Calu3 (cell line): ENCODE results near the gene VWF. TPM values are rescaled to one million over a fixed set of nuclear protein-coding genes. Genes with fewer than 3 reads are reported as not detected.

ENCODE experiments used
- BruUV-seq: library from RNA; stranded (reverse); fragments of 400-500 nt; replicated peaks from 2 replicates; lab custom pipeline; 2021; lab: Mats Ljungman, UMichigan
- CTCF ChIA-PET: fragments of 300-600 bp; sonication (Branson Sonifier 250); formaldehyde crosslinking; loops from one replicate; lab custom pipeline; 2022; ENCODE audit warnings: antibody characterized with exemption; lab: Charles Lee
- DNase-seq: peaks from one replicate; pipeline ENCODE4 v3.0.0; 2022
- H3K27ac Mint-ChIP-seq: one replicate; pipeline ENCODE4 v1.8.0; 2022; ENCODE audit warnings: mixed read lengths; ENCODE audit not compliant: unreplicated experiment
- H3K27me3 Mint-ChIP-seq: one replicate; pipeline ENCODE4 v1.8.0; 2022; ENCODE audit warnings: mixed read lengths; ENCODE audit not compliant: unreplicated experiment
- H3K36me3 Mint-ChIP-seq: one replicate; pipeline ENCODE4 v1.8.0; 2022; ENCODE audit warnings: mild to moderate bottlenecking, moderate library complexity, mixed read lengths; ENCODE audit not compliant: insufficient read depth, unreplicated experiment
- H3K4me1 Mint-ChIP-seq: one replicate; pipeline ENCODE4 v1.8.0; 2022; ENCODE audit warnings: mild to moderate bottlenecking, low read depth, mixed read lengths; ENCODE audit not compliant: unreplicated experiment
- H3K4me3 Mint-ChIP-seq: one replicate; pipeline ENCODE4 v1.8.0; 2022; ENCODE audit warnings: mild to moderate bottlenecking, low read depth, moderate library complexity, mixed read lengths; ENCODE audit not compliant: unreplicated experiment
- H3K9me3 Mint-ChIP-seq: one replicate; pipeline ENCODE4 v1.8.0; 2022; ENCODE audit warnings: low read depth, mixed read lengths; ENCODE audit not compliant: unreplicated experiment
- intact Hi-C: fragments of 100-400 bp; cut with micrococcal nuclease; formaldehyde crosslinking; loops from one replicate; pipeline ENCODE4 v1.10.0; 2022; ENCODE audit not compliant: unreplicated experiment
- total RNA-seq: library from RNA; stranded (reverse); gene quantifications from 2 replicates; pipeline ENCODE4 v1.2.3, GENCODE V29; 2022
- TF ChIP-seq, protein P1 (sequence below): fragments of 200-600 bp; IDR thresholded peaks from one replicate; pipeline ENCODE4 v1.8.0; 2022; ENCODE audit warnings: antibody characterized with exemption; ENCODE audit not compliant: unreplicated experiment

Gene VWF
- total RNA-seq, 1 experiment from 2014 or later, result not detected

DNA sequence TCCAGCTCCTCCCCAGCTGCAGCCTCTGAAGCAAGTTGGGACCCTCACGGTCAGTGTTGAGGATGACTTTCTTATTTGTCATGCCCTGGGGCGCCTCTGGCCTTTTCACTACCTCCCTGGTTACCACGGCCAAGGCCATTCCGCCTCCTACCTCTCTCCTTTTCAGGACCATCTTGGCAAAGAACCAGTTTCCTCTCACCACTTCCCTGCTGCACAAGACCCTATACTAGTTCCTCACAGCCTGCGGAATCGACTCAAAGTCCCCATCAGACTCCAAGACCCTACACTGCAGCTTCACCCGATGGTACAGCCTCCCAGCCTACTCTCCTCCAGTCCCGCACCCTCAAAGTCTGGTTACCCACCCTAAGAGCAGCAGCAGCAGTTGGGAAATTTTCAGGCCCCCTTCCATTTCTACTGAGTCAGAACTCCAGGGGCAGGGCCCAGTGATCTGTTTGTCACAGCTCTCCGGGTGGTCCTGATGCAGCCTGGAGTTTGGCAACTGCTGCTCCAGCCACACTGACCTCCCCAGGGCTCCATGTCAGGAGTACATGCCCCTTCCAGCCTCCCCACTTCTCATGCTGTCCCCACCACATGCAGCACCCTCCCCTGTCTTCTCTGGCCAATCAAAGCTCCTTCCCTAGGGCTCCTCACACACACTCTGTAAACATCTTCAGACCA lies 5.4 kb downstream of the VWF start:
- CTCF ChIA-PET, result no interaction called here
- Mint-ChIP-seq H3K9me3 (no peaks in the 10 kb centered on the region), H3K4me1 (no peaks in the 10 kb centered on the region), H3K36me3 (no peaks in the 10 kb centered on the region), H3K27me3 (peaks cover 45% of the 10 kb centered on the region), H3K4me3 (no peak overlapping the region), H3K27ac (no peak overlapping the region)
- no TSS peak for BruUV-seq
- intact Hi-C loops, result no loop called here
- DNase-seq, result no peak
- TF ChIP-seq, protein P1, sequence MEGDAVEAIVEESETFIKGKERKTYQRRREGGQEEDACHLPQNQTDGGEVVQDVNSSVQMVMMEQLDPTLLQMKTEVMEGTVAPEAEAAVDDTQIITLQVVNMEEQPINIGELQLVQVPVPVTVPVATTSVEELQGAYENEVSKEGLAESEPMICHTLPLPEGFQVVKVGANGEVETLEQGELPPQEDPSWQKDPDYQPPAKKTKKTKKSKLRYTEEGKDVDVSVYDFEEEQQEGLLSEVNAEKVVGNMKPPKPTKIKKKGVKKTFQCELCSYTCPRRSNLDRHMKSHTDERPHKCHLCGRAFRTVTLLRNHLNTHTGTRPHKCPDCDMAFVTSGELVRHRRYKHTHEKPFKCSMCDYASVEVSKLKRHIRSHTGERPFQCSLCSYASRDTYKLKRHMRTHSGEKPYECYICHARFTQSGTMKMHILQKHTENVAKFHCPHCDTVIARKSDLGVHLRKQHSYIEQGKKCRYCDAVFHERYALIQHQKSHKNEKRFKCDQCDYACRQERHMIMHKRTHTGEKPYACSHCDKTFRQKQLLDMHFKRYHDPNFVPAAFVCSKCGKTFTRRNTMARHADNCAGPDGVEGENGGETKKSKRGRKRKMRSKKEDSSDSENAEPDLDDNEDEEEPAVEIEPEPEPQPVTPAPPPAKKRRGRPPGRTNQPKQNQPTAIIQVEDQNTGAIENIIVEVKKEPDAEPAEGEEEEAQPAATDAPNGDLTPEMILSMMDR, result no peak

DNA sequence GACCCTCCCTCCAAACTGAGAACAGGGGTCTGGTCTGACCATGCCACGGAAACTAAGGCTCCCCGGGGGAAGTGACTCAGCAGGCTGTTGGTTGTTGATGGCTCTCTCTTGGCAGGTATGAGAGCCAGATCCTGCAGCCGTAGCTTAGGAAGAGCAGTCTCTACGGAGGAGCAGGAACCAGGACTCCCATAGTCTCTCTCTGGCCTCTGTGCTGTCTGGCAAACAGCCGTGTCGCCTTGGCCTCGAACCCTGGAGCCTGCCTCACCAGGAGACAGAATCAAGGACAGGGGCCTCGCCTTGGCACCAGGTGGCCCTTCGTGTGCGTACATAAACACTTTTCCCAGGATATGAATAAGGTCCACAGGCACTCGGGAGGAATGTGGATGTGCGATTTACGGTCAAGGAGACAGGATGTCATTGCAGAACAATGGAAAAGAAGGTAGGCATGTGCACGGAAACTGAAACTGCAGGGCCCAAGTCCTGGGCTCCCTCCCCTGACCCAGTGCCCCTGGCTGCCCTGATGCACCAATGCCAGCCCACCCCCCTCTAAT lies 7.9 kb downstream of the VWF start:
- Mint-ChIP-seq H3K36me3 (no peaks in the 10 kb centered on the region), H3K4me1 (no peaks in the 10 kb centered on the region), H3K27ac (no peak overlapping the region), H3K27me3 (peaks cover 30% of the 10 kb centered on the region), H3K9me3 (no peaks in the 10 kb centered on the region), H3K4me3 (no peak overlapping the region)
- DNase-seq, result no peak
- TF ChIP-seq, protein P1, result no peak
- no TSS peak for BruUV-seq
- CTCF ChIA-PET, result no interaction called here
- intact Hi-C loops, result no loop called here

- intact Hi-C loops, result no loop called here
- no peak overlapping the region for H3K27ac Mint-ChIP-seq
- H3K4me3 Mint-ChIP-seq, result no peak overlapping the region
- BruUV-seq, result no TSS peak
- H3K4me1 Mint-ChIP-seq, result no peaks in the 10 kb centered on the region
- no peaks in the 10 kb centered on the region for H3K9me3 Mint-ChIP-seq
- H3K36me3 Mint-ChIP-seq, result no peaks in the 10 kb centered on the region
- CTCF ChIA-PET, result no interaction called here
- TF ChIP-seq, protein P1, result no peak
- peaks cover 30% of the 10 kb centered on the region for H3K27me3 Mint-ChIP-seq
- DNase-seq, result no peak
Observed at GRCh38 chr12:6115389-6115788, 9.1 kb downstream of the VWF start.

- no peak overlapping the region for H3K27ac Mint-ChIP-seq
- peaks cover 25% of the 10 kb centered on the region for H3K27me3 Mint-ChIP-seq
- no peak overlapping the region for H3K4me3 Mint-ChIP-seq
- no peaks in the 10 kb centered on the region for H3K9me3 Mint-ChIP-seq
- no peaks in the 10 kb centered on the region for H3K4me1 Mint-ChIP-seq
- intact Hi-C loops, result no loop called here
- H3K36me3 Mint-ChIP-seq, result no peaks in the 10 kb centered on the region
- CTCF ChIA-PET, result no interaction called here
- no TSS peak for BruUV-seq
- TF ChIP-seq, protein P1, result no peak
- no peak for DNase-seq
Observed at GRCh38 chr12:6114476-6114870, 10.0 kb downstream of the VWF start.
